Heart left ventricle (tissue), 16 donors: Measurements from ENCODE around the gene SIL1. TPM values are rescaled to one million over a fixed set of nuclear protein-coding genes. Genes with fewer than 3 reads are reported as not detected.

Experiments used
- ATAC-seq, 4 donors: fragments of 200-7000 bp; cut with Tn5 transposase; one replicate each; pipeline ENCODE4 v1.9.1; 2020 to 2022; ENCODE audit warnings: moderate library complexity in 4 of 4, mild to moderate bottlenecking in 3 of 4, moderate number of reproducible peaks in 1 of 4
- DNase-seq, 5 donors: peaks; one replicate each; pipeline ENCODE4 v3.0.0-alpha.2; 2020
- H3K27ac ChIP-seq, 12 donors: fragments of 200-600 bp; sonication (generic) in 4 of 12; one replicate each; pipeline versions ENCODE4 v1.5.0 to v1.8.0; 2016 to 2022; ENCODE audit warnings: mild to moderate bottlenecking in 2 of 12
- H3K27me3 ChIP-seq, 9 donors: fragments of 200-600 bp; sonication (generic) in 2 of 9; one replicate each; pipeline versions ENCODE4 v1.5.1 to v1.8.0; 2016 to 2022; ENCODE audit warnings: mild to moderate bottlenecking in 3 of 9
- H3K36me3 ChIP-seq, 9 donors: fragments of 200-600 bp; sonication (generic) in 2 of 9; one replicate each; pipeline versions ENCODE4 v1.5.0 to v1.8.0; 2018 to 2022; ENCODE audit warnings: mild to moderate bottlenecking in 2 of 9
- H3K4me1 ChIP-seq, 12 donors: fragments of 200-600 bp; sonication (generic) in 4 of 12; one replicate each; pipeline versions ENCODE4 v1.5.0 to v1.8.0; 2016 to 2022; ENCODE audit warnings: mild to moderate bottlenecking in 3 of 12
- H3K4me3 ChIP-seq, 12 donors: fragments of 200-600 bp; sonication (generic) in 4 of 12; one replicate each; pipeline versions ENCODE4 v1.5.0 to v1.8.0; 2017 to 2022; ENCODE audit warnings: mild to moderate bottlenecking in 9 of 12, moderate library complexity in 4 of 12
- H3K9me3 ChIP-seq, 12 donors: fragments of 200-600 bp; sonication (generic) in 4 of 12; one replicate each; pipeline versions ENCODE4 v1.5.0 to v1.8.0; 2016 to 2022; ENCODE audit warnings: mild to moderate bottlenecking in 1 of 12
- CTCF ChIP-seq, 12 donors: fragments of 200-600 bp; sonication (generic) in 4 of 12; IDR thresholded peaks; one replicate each; pipeline versions ENCODE4 v1.5.0 to v1.8.0; 2018 to 2022; ENCODE audit warnings: antibody characterized with exemption in 12 of 12, mild to moderate bottlenecking in 5 of 12
- POLR2A ChIP-seq, 2 donors: fragments of 450-650 bp; IDR thresholded peaks; one replicate each; pipeline ENCODE4 v1.6.1; 2017; ENCODE audit warnings: antibody characterized with exemption in 2 of 2, mild to moderate bottlenecking in 2 of 2, moderate library complexity in 2 of 2
- WGBS, 4 donors: extraction: QIAGEN DNeasy Blood & Tissue Kit in 2 of 4; methylation state at CpG; one replicate each; pipeline versions ENCODE4 v1.1.5 to v1.1.7; 2013 to 2018; 5-methylcytosine and 5-hydroxymethylcytosine counted together
- intact Hi-C, 10 donors: fragments of 100-400 bp; cut with DNase I; formaldehyde crosslinking; loops; one replicate each; pipeline versions ENCODE4 v1.11.1 to v1.14.2; 2022
- polyA plus RNA-seq, 2 donors: library from polyadenylated mRNA; stranded (reverse); fragments of 200-250 nt; gene quantifications; one replicate each; pipeline ENCODE4 v1.2.3, GENCODE V29; 2013
- total RNA-seq, 9 donors: library from RNA; depleted of rRNA in 2 of 9; stranded (reverse); fragments of >200 nt in 2 of 9; fragmentation: NEBNext Ultra II Directional in 3 of 9; extraction: Animal tissue kit (Norgen Biotek cat#: 25700) in 3 of 9; gene quantifications; one replicate each; pipeline versions ENCODE4 v1.1.0 to v1.2.4, GENCODE V29; 2016 to 2023
- donor health status: ischemic (EF 13 %, LVEDD 7.1; RV severe dilation, severe dysfunction).
- donor health status: healthy with polysubstance abuse.
- donor health status: DM: no; HTN: yes; CAD: no.
- donor health status: DM: no; HTN: no; CAD: no.
- donor health status: ischemic (EF 25% LVEDD 6.9; RV normal size, moderate dysfunction).
- donor health status: ischemic (EF 25% LVEDD 5.7; RV mildly dilated, moderate dysfunction).
- donor health status: healthy.
- donor health status: DM: yes; HTN: yes; CAD: no.
- donor health status: ischemic (EF 35%, LVEDD 5.7; RV mildly dilated, moderate dysfunction).
- donor health status: nonischemic (EF 11% LVEDD 7.7; RV severe dilation, severe dysfunction).
- donor health status: DM: yes; HTN: yes; CAD: no.
- donor health status: PGD.
- donor health status: ischemic (EF 29% LVEDD 5.4; RV normal size, mild dysfunction).
- donor health status: nonischemic (EF 23%, LVEDD 6.1; RV moderate dilation, normal function).

SIL1 gene
- total and polyA plus RNA-seq, 11 donors: 33.8 to 341 (median 40.2) TPM

GRCh38 chr5:138901716-138902115 is 296.5 kb downstream of the SIL1 start:
- TF ChIP-seq POLR2A (IDR thresholded peaks at IDR 0.05): no peak
- no peak for TF ChIP-seq CTCF (IDR thresholded peaks at IDR 0.05)
- intact Hi-C loops: no loop called here
- H3K36me3 ChIP-seq: peaks cover 0 to 69% (median 40%) of the 10 kb centered on the region in 9 donors

DNA sequence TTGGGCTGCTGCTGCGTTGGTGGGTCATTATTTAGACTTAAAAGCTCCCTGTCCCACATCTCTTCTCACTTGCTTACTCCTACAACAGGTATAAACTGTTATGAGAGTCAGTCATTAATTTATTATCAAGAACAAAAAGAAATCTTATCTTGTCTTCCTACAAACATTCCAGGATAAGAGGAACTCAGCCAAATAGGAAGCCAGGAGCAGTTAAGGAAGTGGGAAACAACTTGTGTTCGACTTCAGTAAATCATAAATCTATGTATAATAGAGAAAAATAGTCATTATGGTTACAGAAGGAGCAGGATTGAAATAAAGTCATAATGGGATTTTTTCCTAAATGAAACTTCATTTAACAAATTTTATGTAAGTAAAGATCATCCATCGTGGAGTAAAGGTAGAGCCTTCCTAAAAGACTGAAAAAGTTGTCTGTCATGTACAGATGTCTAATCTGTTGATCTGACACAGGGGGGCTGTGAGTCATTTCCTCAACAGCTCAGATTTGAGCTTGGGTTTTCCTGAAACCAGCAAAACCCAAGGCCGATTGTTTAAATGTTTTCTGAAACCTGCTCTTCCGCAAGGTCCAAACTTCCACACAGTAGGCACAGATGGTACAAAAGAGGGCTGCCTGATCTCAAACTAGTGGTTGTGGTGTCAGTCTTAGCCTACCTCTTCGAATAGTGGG is 297.7 kb downstream of the SIL1 start:
- ATAC-seq (peak in 2 of 4 donors; percentile 45 to 72), DNase-seq (no peak)
- TF ChIP-seq CTCF (IDR thresholded peaks at IDR 0.05): no peak
- TF ChIP-seq POLR2A (IDR thresholded peaks at IDR 0.05): no peak
- Histone ChIP-seq H3K4me1 (peaks cover 0 to 52% (median 22%) of the 10 kb centered on the region in 12 donors), H3K9me3 (no peaks in the 10 kb centered on the region), H3K27ac (peak overlapping the region in 10 of 12 donors; percentile 9 to 47 (median 32)), H3K27me3 (no peaks in the 10 kb centered on the region), H3K36me3 (peaks cover 0 to 66% (median 28%) of the 10 kb centered on the region in 9 donors), H3K4me3 (no peak overlapping the region)
- WGBS, 4 donors: 52 to 67% (median 57%) methylated on average over 6 of the region's 6 CpGs
- intact Hi-C loops: no loop called here

More at GRCh38 chr5:138901716-138902115, 296.5 kb downstream of the SIL1 start:
- Histone ChIP-seq H3K4me3 (no peak overlapping the region), H3K27ac (peak overlapping the region in 4 of 12 donors; percentile 9 to 47 (median 34)), H3K27me3 (no peaks in the 10 kb centered on the region), H3K9me3 (no peaks in the 10 kb centered on the region), H3K4me1 (peaks cover 0 to 52% (median 22%) of the 10 kb centered on the region in 12 donors)
- WGBS, 4 donors: 83 to 96% (median 91%) methylated on average over 2 of the region's 2 CpGs
- DNase-seq (no peak), ATAC-seq (no peak)

GRCh38 chr5:138898742-138899141 is 299.4 kb downstream of the SIL1 start:
- DNase-seq: no peak
- Histone ChIP-seq H3K9me3 (no peaks in the 10 kb centered on the region), H3K36me3 (peaks cover 0 to 61% (median 12%) of the 10 kb centered on the region in 9 donors), H3K4me3 (no peak overlapping the region), H3K27me3 (no peaks in the 10 kb centered on the region), H3K27ac (no peak overlapping the region), H3K4me1 (peaks cover 0 to 48% (median 19%) of the 10 kb centered on the region in 12 donors)
- no peak for TF ChIP-seq POLR2A (IDR thresholded peaks at IDR 0.05)
- no peak for TF ChIP-seq CTCF (IDR thresholded peaks at IDR 0.05)
- WGBS, 4 donors: 95 to 99% (median 98%) methylated on average over 2 of the region's 2 CpGs
- ATAC-seq: no peak
- intact Hi-C loops: no loop called here

DNA sequence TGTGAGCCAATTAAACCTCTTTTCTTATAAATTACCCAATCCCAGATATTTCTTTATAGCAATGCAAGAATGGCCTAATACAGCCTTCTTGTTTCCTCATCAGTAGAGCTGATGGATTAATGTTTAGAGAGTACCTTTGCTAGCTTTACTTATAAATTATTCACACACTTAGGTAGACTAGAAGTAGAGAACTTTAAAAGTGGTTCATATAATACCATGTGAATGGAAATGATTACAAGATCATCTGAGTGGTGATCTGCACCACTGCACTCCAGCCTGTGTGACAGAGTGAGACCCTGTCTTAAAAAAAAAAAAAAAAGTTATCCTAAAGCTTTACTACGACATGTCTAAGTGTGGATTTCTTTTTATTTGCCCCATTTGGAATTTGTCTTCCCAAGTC is 299.9 kb downstream of the SIL1 start:
- TF ChIP-seq CTCF (IDR thresholded peaks at IDR 0.05) (no peak), POLR2A (IDR thresholded peaks at IDR 0.05) (no peak)
- H3K27ac ChIP-seq: no peak overlapping the region
- H3K4me1 ChIP-seq: peaks cover 0 to 43% (median 15%) of the 10 kb centered on the region in 12 donors
- H3K27me3 ChIP-seq: no peaks in the 10 kb centered on the region
- H3K9me3 ChIP-seq: no peaks in the 10 kb centered on the region
- no peak overlapping the region for H3K4me3 ChIP-seq
- peaks cover 0 to 61% (median 8%) of the 10 kb centered on the region in 9 donors for H3K36me3 ChIP-seq
- no peak for DNase-seq
- WGBS, 4 donors: 93 to 98% (median 95%) methylated on average over 1 of the region's 1 CpG
- no peak for ATAC-seq
- intact Hi-C loops: no loop called here

Other genes starting within 250 kb of the SIL1 start
- gene MATR3, start 95.4 kb upstream of the SIL1 start, total RNA-seq: 100 to 1,000 TPM; 133 to 208 (median 139) TPM
- gene MATR3, start 95.4 kb upstream of the SIL1 start, polyA plus RNA-seq: 100 to 1,000 TPM in 1 of 2 donors, 10 to 100 TPM in 1; 97.2 to 115 TPM
- 100 to 1,000 TPM; 111 to 154 (median 132) TPM for gene PAIP2, start 143.5 kb upstream of the SIL1 start, total RNA-seq
- gene PAIP2, start 143.5 kb upstream of the SIL1 start, polyA plus RNA-seq: 100 to 1,000 TPM in 1 of 2 donors, 10 to 100 TPM in 1; 93.2 to 138 TPM
- not detected for gene SLC23A1, start 184.9 kb upstream of the SIL1 start, total RNA-seq
- gene SLC23A1, start 184.9 kb upstream of the SIL1 start, polyA plus RNA-seq: not detected
- 1 to 10 TPM in 3 of 9 donors, under 1 TPM in 4, not detected in 2; 0.31 to 5.2 (median 0.97) TPM for gene MZB1, start 191.5 kb upstream of the SIL1 start, total RNA-seq
- under 1 TPM; 0.33 to 0.72 TPM for gene MZB1, start 191.5 kb upstream of the SIL1 start, polyA plus RNA-seq
- 10 to 100 TPM; 26.6 to 63.4 (median 38.1) TPM for gene PROB1, start 196.7 kb upstream of the SIL1 start, total RNA-seq
- gene PROB1, start 196.7 kb upstream of the SIL1 start, polyA plus RNA-seq: 10 to 100 TPM; 18.9 to 34.3 TPM
- gene SPATA24, start 205.7 kb upstream of the SIL1 start, total RNA-seq: 10 to 100 TPM; 10.7 to 25.9 (median 16.0) TPM
- gene SPATA24, start 205.7 kb upstream of the SIL1 start, polyA plus RNA-seq: 10 to 100 TPM; 12.6 to 37.8 TPM
- gene DNAJC18, start 241.2 kb upstream of the SIL1 start, total RNA-seq: 10 to 100 TPM in 5 of 9 donors, 1 to 10 TPM in 4; 4.8 to 17.8 (median 14.2) TPM
- gene DNAJC18, start 241.2 kb upstream of the SIL1 start, polyA plus RNA-seq: 1 to 10 TPM; 4.0 to 4.7 TPM